Measurements from ENCODE around the gene COPS2.
A peak's percentile ranks its signal among the peaks of the same experiment; 100 is the strongest.

COPS2 gene

GRCh38 chr15:49155834-49156627, 632 bp upstream of the COPS2 start:
- no peak for DNase-seq (ENCODE audit: low spot score)

- no peak for DNase-seq (ENCODE audit: low spot score)
Measured at GRCh38 chr15:49154799-49155109, 645 bp downstream of the COPS2 start.

- DNase-seq (ENCODE audit: low spot score): no peak
Measured at GRCh38 chr15:49154359-49154758, 1.0 kb downstream of the COPS2 start.

- no peak for DNase-seq (ENCODE audit: low spot score)
Measured at GRCh38 chr15:49152552-49153312, 2.7 kb downstream of the COPS2 start.

GRCh38 chr15:49151831-49152230, 3.6 kb downstream of the COPS2 start:
- no peak for DNase-seq (ENCODE audit: low spot score)

- DNase-seq (ENCODE audit: low spot score): no peak
Measured at GRCh38 chr15:49148727-49149126, 6.7 kb downstream of the COPS2 start.

GRCh38 chr15:49148298-49148697, 7.1 kb downstream of the COPS2 start:
- no peak for DNase-seq (ENCODE audit: low spot score)

- peak; percentile 80 for DNase-seq (ENCODE audit: low spot score)
Measured at GRCh38 chr15:49145651-49146609, 9.5 kb downstream of the COPS2 start.

- DNase-seq (ENCODE audit: low spot score): no peak
Measured at GRCh38 chr15:49137861-49138260, 17.5 kb downstream of the COPS2 start.

- no peak for DNase-seq (ENCODE audit: low spot score)
Measured at GRCh38 chr15:49135911-49136310, 19.5 kb downstream of the COPS2 start.

GRCh38 chr15:49135342-49135857, 20.0 kb downstream of the COPS2 start:
- no peak for DNase-seq (ENCODE audit: low spot score)

- no peak for DNase-seq (ENCODE audit: low spot score)
Measured at GRCh38 chr15:49134683-49135341, 20.6 kb downstream of the COPS2 start.

- DNase-seq (ENCODE audit: low spot score): no peak
Measured at GRCh38 chr15:49131403-49131802, 24.0 kb downstream of the COPS2 start.

- no peak for DNase-seq (ENCODE audit: low spot score)
Measured at GRCh38 chr15:49124371-49124770, 31.0 kb downstream of the COPS2 start.

GRCh38 chr15:49122541-49123062, 32.8 kb downstream of the COPS2 start:
- no peak for DNase-seq (ENCODE audit: low spot score)

- DNase-seq (ENCODE audit: low spot score): no peak
Measured at GRCh38 chr15:49121901-49122300, 33.5 kb downstream of the COPS2 start.

GRCh38 chr15:49120832-49121231, 34.6 kb downstream of the COPS2 start:
- no peak for DNase-seq (ENCODE audit: low spot score)

- no peak for DNase-seq (ENCODE audit: low spot score)
Measured at GRCh38 chr15:49116108-49116857, 39.1 kb downstream of the COPS2 start.

- no peak for DNase-seq (ENCODE audit: low spot score)
Measured at GRCh38 chr15:49115062-49115461, 40.3 kb downstream of the COPS2 start.

GRCh38 chr15:49110158-49110944, 45.0 kb downstream of the COPS2 start:
- no peak for DNase-seq (ENCODE audit: low spot score)

Data from globus pallidus (tissue), 1 donor.